ENCODE measurements around the gene CHAT. TPM values are rescaled to one million over a fixed set of nuclear protein-coding genes. Genes with fewer than 3 reads are reported as not detected.

Gene CHAT
- total and polyA plus RNA-seq, 3 donors from 2014 or later: 0.75 to 1.7 (median 0.93) TPM

GRCh38 chr10:49650724-49651034, 36.8 kb downstream of the CHAT start:
- no peaks in the 10 kb centered on the region for H3K9me3 ChIP-seq
- intact Hi-C loops (cut with DNase I; ENCODE audit: low total_unique reads): no loop called here
- no peaks in the 10 kb centered on the region for H3K36me3 ChIP-seq (ENCODE audit: low read depth, missing control alignments)
- 100% methylated on average over 1 of the region's 1 CpG for WGBS, 2 donors
- no peak for DNase-seq
- H3K4me1 ChIP-seq: no peaks in the 10 kb centered on the region
- TF ChIP-seq POLR2A (IDR thresholded peaks at IDR 0.05): no peak
- TF ChIP-seq CTCF (IDR thresholded peaks at IDR 0.05): no peak
- no peaks in the 10 kb centered on the region for H3K27me3 ChIP-seq
- no peak overlapping the region for H3K4me3 ChIP-seq
- H3K27ac ChIP-seq: no peak overlapping the region

- TF ChIP-seq CTCF (IDR thresholded peaks at IDR 0.05): no peak
- TF ChIP-seq POLR2A (IDR thresholded peaks at IDR 0.05): no peak
- Histone ChIP-seq H3K27me3 (no peaks in the 10 kb centered on the region), H3K9me3 (no peaks in the 10 kb centered on the region), H3K4me1 (no peaks in the 10 kb centered on the region), H3K27ac (no peak overlapping the region), H3K4me3 (no peak overlapping the region), H3K36me3 (ENCODE audit: low read depth, missing control alignments) (no peaks in the 10 kb centered on the region)
- intact Hi-C loops (cut with DNase I; ENCODE audit: low total_unique reads): no loop called here
- WGBS, 2 donors: 85 to 86% methylated on average over 8 to 15 of the region's 15 CpGs
- DNase-seq: no peak
Observed at GRCh38 chr10:49651039-49651835, 37.4 kb downstream of the CHAT start.

GRCh38 chr10:49651917-49652316, 38.1 kb downstream of the CHAT start:
- H3K36me3 ChIP-seq (ENCODE audit: low read depth, missing control alignments): no peaks in the 10 kb centered on the region
- no peak overlapping the region for H3K4me3 ChIP-seq
- intact Hi-C loops (cut with DNase I; ENCODE audit: low total_unique reads): no loop called here
- no peak for TF ChIP-seq CTCF (IDR thresholded peaks at IDR 0.05)
- no peak for TF ChIP-seq POLR2A (IDR thresholded peaks at IDR 0.05)
- H3K4me1 ChIP-seq: no peaks in the 10 kb centered on the region
- no peak overlapping the region for H3K27ac ChIP-seq
- WGBS, 2 donors: 76 to 77% methylated on average over 2 of the region's 2 CpGs
- no peaks in the 10 kb centered on the region for H3K27me3 ChIP-seq
- DNase-seq: no peak
- H3K9me3 ChIP-seq: no peaks in the 10 kb centered on the region

- WGBS, 2 donors: 71 to 78% methylated on average over 15 of the region's 15 CpGs
- Histone ChIP-seq H3K27ac (no peak overlapping the region), H3K9me3 (no peaks in the 10 kb centered on the region), H3K4me3 (no peak overlapping the region), H3K27me3 (no peaks in the 10 kb centered on the region), H3K36me3 (ENCODE audit: low read depth, missing control alignments) (no peaks in the 10 kb centered on the region), H3K4me1 (no peaks in the 10 kb centered on the region)
- TF ChIP-seq POLR2A (IDR thresholded peaks at IDR 0.05) (no peak), CTCF (IDR thresholded peaks at IDR 0.05) (no peak)
- no peak for DNase-seq
- intact Hi-C loops (cut with DNase I; ENCODE audit: low total_unique reads): no loop called here
Observed at GRCh38 chr10:49652421-49653272, 38.8 kb downstream of the CHAT start.
